CD4-positive, alpha-beta memory T cell (primary cell): ENCODE measurements around the gene CETN2. TPM values are rescaled to one million over a fixed set of nuclear protein-coding genes. Genes with fewer than 3 reads are reported as not detected.
"Not testable (repeated sequence)": the region's sequence is repeated elsewhere in the genome, so short reads cannot be mapped to it uniquely, and the experiment has no call there.

Source experiments
- CTCF ChIA-PET: fragments of 350-600 bp; sonication (Branson Sonifier 250); formaldehyde crosslinking; loops from one replicate; lab custom pipeline; 2021; ENCODE audit warnings: inconsistent platforms; ENCODE audit not compliant: partially characterized antibody; lab: Charles Lee
- POLR2A ChIA-PET: fragments of 350-600 bp; sonication (Branson Sonifier 250); formaldehyde crosslinking; loops from one replicate; lab custom pipeline; 2021; ENCODE audit not compliant: partially characterized antibody; lab: Charles Lee
- DNase-seq, 5 donors: peaks; one replicate each; pipeline versions ENCODE4 v3.0.0 to v3.0.0-alpha.2; 2020 to 2022; ENCODE audit warnings: mixed read lengths in 1 of 5
- H3K27ac ChIP-seq: one replicate; pipeline ENCODE4 v1.7.0; 2013; ENCODE audit warnings: low read depth, low read length
- H3K27me3 ChIP-seq: 2 replicates; pipeline ENCODE4 v1.7.0; 2013; ENCODE audit warnings: mild to moderate bottlenecking, low read length, moderate library complexity; ENCODE audit not compliant: insufficient read depth
- H3K36me3 ChIP-seq: 2 replicates; pipeline ENCODE4 v1.7.0; 2013; ENCODE audit warnings: mild to moderate bottlenecking, low read length, moderate library complexity; ENCODE audit not compliant: insufficient read depth
- H3K4me1 ChIP-seq: 2 replicates; pipeline ENCODE4 v1.7.0; 2013; ENCODE audit warnings: mild to moderate bottlenecking, low read length, moderate library complexity; ENCODE audit not compliant: insufficient read depth
- H3K4me3 ChIP-seq, 2 donors: one replicate each; pipeline ENCODE4 v1.7.0; 2013; ENCODE audit warnings: low read length in 2 of 2, mild to moderate bottlenecking in 1 of 2
- H3K9me3 ChIP-seq, 2 donors: one replicate each; pipeline ENCODE4 v1.7.0; 2013; ENCODE audit warnings: low read length in 2 of 2, control low read depth in 1 of 2; ENCODE audit not compliant: control insufficient read depth in 1 of 2
- H3K27ac Mint-ChIP-seq, 7 donors: one replicate each; pipeline ENCODE4 v1.8.0; 2020 to 2021; ENCODE audit warnings: mixed read lengths in 7 of 7, mild to moderate bottlenecking in 6 of 7, inconsistent platforms in 3 of 7, moderate library complexity in 3 of 7
- H3K27me3 Mint-ChIP-seq, 2 donors: one replicate each; pipeline ENCODE4 v1.8.0; 2020 to 2021; ENCODE audit warnings: mixed read lengths in 2 of 2
- H3K36me3 Mint-ChIP-seq, 2 donors: one replicate each; pipeline ENCODE4 v1.8.0; 2020 to 2021; ENCODE audit warnings: mixed read lengths in 2 of 2, inconsistent platforms in 1 of 2, mild to moderate bottlenecking in 1 of 2
- H3K4me1 Mint-ChIP-seq, 4 donors: one replicate each; pipeline ENCODE4 v1.8.0; 2020 to 2021; ENCODE audit warnings: mixed read lengths in 4 of 4, mild to moderate bottlenecking in 1 of 4
- H3K4me3 Mint-ChIP-seq, 8 donors: one replicate each; pipeline ENCODE4 v1.8.0; 2020 to 2021; ENCODE audit warnings: mixed read lengths in 8 of 8, mild to moderate bottlenecking in 7 of 8, moderate library complexity in 6 of 8, inconsistent platforms in 3 of 8
- H3K9me3 Mint-ChIP-seq, 8 donors: one replicate each; pipeline ENCODE4 v1.8.0; 2020 to 2021; ENCODE audit warnings: mixed read lengths in 8 of 8, mild to moderate bottlenecking in 5 of 8, inconsistent platforms in 3 of 8, moderate library complexity in 1 of 8
- intact Hi-C: fragments of 100-400 bp; cut with micrococcal nuclease; formaldehyde crosslinking; loops from one replicate; pipeline ENCODE4 v1.15.1; 2023
- polyA plus RNA-seq, 2 donors: library from polyadenylated mRNA; unstranded; fragments of 300-500 nt; fragmentation: Illumina TruSeq; gene quantifications; one replicate each; pipeline ENCODE4 v1.2.3, GENCODE V29; 2021
- total RNA-seq, 2 experiments: library from RNA; stranded (reverse); gene quantifications; one replicate each; pipeline ENCODE4 v1.2.3, GENCODE V29; 2021

Gene CETN2
- total and polyA plus RNA-seq, 4 experiments from 2014 or later = 5.6 to 31.4 (median 15.7) TPM

GRCh38 chrX:152798945-152799344 lies 31.6 kb downstream of the CETN2 start:
- H3K4me3 Mint-ChIP-seq = no peak overlapping the region
- no peaks in the 10 kb centered on the region for H3K4me1 Mint-ChIP-seq
- Histone ChIP-seq H3K4me3 (no peak overlapping the region), H3K27me3 (no peaks in the 10 kb centered on the region), H3K9me3 (no peaks in the 10 kb centered on the region), H3K27ac (no peak overlapping the region), H3K36me3 (no peaks in the 10 kb centered on the region), H3K4me1 (no peaks in the 10 kb centered on the region)
- H3K9me3 Mint-ChIP-seq = peaks cover 0 to 6% (median 0%) of the 10 kb centered on the region in 8 donors
- H3K36me3 Mint-ChIP-seq = no peaks in the 10 kb centered on the region
- intact Hi-C loops = no loop called here
- POLR2A ChIA-PET = no interaction called here
- no peak for DNase-seq
- H3K27me3 Mint-ChIP-seq = peaks cover 0 to 1% of the 10 kb centered on the region in 2 donors
- CTCF ChIA-PET = no interaction called here
- H3K27ac Mint-ChIP-seq = no peak overlapping the region

DNA sequence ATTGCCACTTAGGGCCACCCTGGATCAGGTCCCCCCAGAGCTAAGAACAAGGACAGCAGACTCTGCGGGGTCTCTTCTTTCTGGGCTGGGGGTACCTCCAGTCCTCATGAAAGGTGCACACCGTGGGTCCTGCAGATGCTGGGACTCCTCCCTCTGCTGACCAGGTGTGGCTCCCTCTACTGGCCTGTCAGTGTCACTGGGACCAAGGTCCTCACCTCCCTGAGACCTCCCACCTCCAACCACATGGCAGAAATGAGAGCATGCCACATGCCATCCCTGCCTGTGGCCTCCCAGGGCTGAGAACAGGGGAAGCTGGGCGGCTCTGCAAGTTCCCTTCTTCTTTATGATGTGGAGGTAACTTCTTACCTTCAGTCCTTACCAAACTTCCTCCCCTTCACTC lies 43.5 kb downstream of the CETN2 start:
- H3K9me3 Mint-ChIP-seq, POLR2A ChIA-PET: not testable (repeated sequence)

More for the DNA sequence above, 43.5 kb downstream of the CETN2 start:
- H3K27me3 ChIP-seq, H3K4me3 ChIP-seq, H3K4me1 ChIP-seq, intact Hi-C loops, H3K27me3 Mint-ChIP-seq, H3K27ac Mint-ChIP-seq, H3K4me3 Mint-ChIP-seq, H3K36me3 Mint-ChIP-seq, H3K36me3 ChIP-seq, DNase-seq, CTCF ChIA-PET, H3K4me1 Mint-ChIP-seq, H3K27ac ChIP-seq, H3K9me3 ChIP-seq: not testable (repeated sequence)

Other genes starting within 250 kb of the CETN2 start
- not detected for gene GABRQ, start 192.9 kb downstream of the CETN2 start, total RNA-seq
- not detected for gene GABRQ, start 192.9 kb downstream of the CETN2 start, polyA plus RNA-seq
- not detected for gene MAGEA3, start 132.0 kb downstream of the CETN2 start, total RNA-seq
- not detected for gene MAGEA3, start 132.0 kb downstream of the CETN2 start, polyA plus RNA-seq
- gene CSAG2, start 121.5 kb downstream of the CETN2 start, total RNA-seq = not detected
- not detected for gene CSAG2, start 121.5 kb downstream of the CETN2 start, polyA plus RNA-seq
- not detected for gene MAGEA2B, start 116.1 kb downstream of the CETN2 start, total RNA-seq
- gene MAGEA2B, start 116.1 kb downstream of the CETN2 start, polyA plus RNA-seq = not detected
- not detected for gene CSAG1, start 97.0 kb downstream of the CETN2 start, total RNA-seq
- not detected for gene CSAG1, start 97.0 kb downstream of the CETN2 start, polyA plus RNA-seq
- gene MAGEA12, start 97.0 kb downstream of the CETN2 start, total RNA-seq = not detected
- not detected for gene MAGEA12, start 97.0 kb downstream of the CETN2 start, polyA plus RNA-seq
- not detected for gene MAGEA2, start 76.9 kb downstream of the CETN2 start, total RNA-seq
- not detected for gene MAGEA2, start 76.9 kb downstream of the CETN2 start, polyA plus RNA-seq
- not detected for gene CSAG3, start 71.5 kb downstream of the CETN2 start, total RNA-seq
- gene CSAG3, start 71.5 kb downstream of the CETN2 start, polyA plus RNA-seq = not detected
- gene MAGEA6, start 61.1 kb downstream of the CETN2 start, total RNA-seq = not detected
- gene MAGEA6, start 61.1 kb downstream of the CETN2 start, polyA plus RNA-seq = not detected
- gene NSDHL, start 306 bp upstream of the CETN2 start, total RNA-seq = 1 to 10 TPM; 6.5 to 7.1 TPM
- gene NSDHL, start 306 bp upstream of the CETN2 start, polyA plus RNA-seq = 10 to 100 TPM; 15.8 to 20.3 TPM
- gene ZNF185, start 67.3 kb upstream of the CETN2 start, total RNA-seq = 1 to 10 TPM; 2.0 to 2.2 TPM
- 1 to 10 TPM; 2.7 to 2.9 TPM for gene ZNF185, start 67.3 kb upstream of the CETN2 start, polyA plus RNA-seq
- gene PNMA5, start 163.4 kb upstream of the CETN2 start, total RNA-seq = under 1 TPM; 0.28 to 0.29 TPM
- under 1 TPM; 0.05 to 0.18 TPM for gene PNMA5, start 163.4 kb upstream of the CETN2 start, polyA plus RNA-seq
- gene PNMA3, start 225.7 kb upstream of the CETN2 start, total RNA-seq = 10 to 100 TPM; 11.4 to 14.3 TPM
- under 1 TPM; 0.21 to 0.42 TPM for gene PNMA3, start 225.7 kb upstream of the CETN2 start, polyA plus RNA-seq
- gene PNMA6A, start 241.7 kb upstream of the CETN2 start, total RNA-seq = under 1 TPM in 1 of 2 experiments, not detected in 1; 0.23 TPM
- under 1 TPM in 1 of 2 donors, not detected in 1; 0.08 TPM for gene PNMA6A, start 241.7 kb upstream of the CETN2 start, polyA plus RNA-seq